Neural cell (in vitro differentiated cells): ENCODE measurements around the gene TSHR. TPM values are rescaled to one million over a fixed set of nuclear protein-coding genes. Genes with fewer than 3 reads are reported as not detected.
"Not testable (repeated sequence)": the region's sequence is repeated elsewhere in the genome, so short reads cannot be mapped to it uniquely, and the experiment has no call there.

Experiments
- H2AFZ ChIP-seq: fragments of 200-600, 300-800 bp; sonication (generic), shearing (Covaris generic); 2 replicates; pipeline ENCODE4 v1.6.0; 2014; ENCODE audit warnings: low read depth, mild to moderate bottlenecking, antibody characterized with exemption, low read length, moderate library complexity
- H3F3A ChIP-seq: fragments of 200-600 bp; shearing (Covaris generic); 2 replicates; pipeline ENCODE4 v1.6.1; 2016; ENCODE audit warnings: mild to moderate bottlenecking, moderate library complexity, mixed read lengths, antibody characterized with exemption, low read length; ENCODE audit not compliant: insufficient read depth, poor library complexity, severe bottlenecking
- H3K27ac ChIP-seq: fragments of 200-600, 300-800 bp; sonication (generic), shearing (Covaris generic); 2 replicates; pipeline ENCODE4 v1.5.1; 2014; ENCODE audit warnings: mild to moderate bottlenecking, low read length, moderate library complexity
- H3K27me3 ChIP-seq: fragments of 300-800, 200-600 bp; sonication (generic), shearing (Covaris generic); 2 replicates; pipeline ENCODE4 v1.6.0; 2014; ENCODE audit warnings: mild to moderate bottlenecking, low read depth, low read length, moderate library complexity; ENCODE audit not compliant: insufficient read depth
- H3K36me3 ChIP-seq: fragments of 300-800, 200-600 bp; sonication (generic), shearing (Covaris generic); 2 replicates; pipeline ENCODE4 v1.5.1; 2014; ENCODE audit warnings: mild to moderate bottlenecking, antibody characterized with exemption, low read length, moderate library complexity; ENCODE audit not compliant: insufficient read depth
- H3K4me2 ChIP-seq: fragments of 300-800, 200-600 bp; sonication (generic), shearing (Covaris generic); 2 replicates; pipeline ENCODE4 v1.6.0; 2014; ENCODE audit warnings: mild to moderate bottlenecking, low read length
- H3K4me3 ChIP-seq: fragments of 300-800, 200-600 bp; sonication (generic), shearing (Covaris generic); 2 replicates; pipeline ENCODE4 v1.5.1; 2014; ENCODE audit warnings: mild to moderate bottlenecking, low read length, moderate library complexity
- H3K79me2 ChIP-seq: fragments of 200-600 bp; shearing (Covaris generic); replicated peaks from 2 replicates; pipeline ENCODE4 v1.6.0; 2014; ENCODE audit warnings: mild to moderate bottlenecking, low read length, moderate library complexity; ENCODE audit not compliant: insufficient read depth
- H3K9ac ChIP-seq: fragments of 300-800, 200-600 bp; sonication (generic), shearing (Covaris generic); 2 replicates; pipeline ENCODE4 v1.6.1; 2016; ENCODE audit warnings: mild to moderate bottlenecking, low read length, mixed read lengths
- H3K9me2 ChIP-seq: fragments of 200-600 bp; shearing (Covaris generic); 2 replicates; pipeline ENCODE4 v1.6.1; 2016; ENCODE audit warnings: mild to moderate bottlenecking, low read length, mixed read lengths; ENCODE audit not compliant: insufficient read depth
- H3K9me3 ChIP-seq: fragments of 200-600, 300-800 bp; sonication (generic), shearing (Covaris generic); 2 replicates; pipeline ENCODE4 v1.6.1; 2016; ENCODE audit warnings: mild to moderate bottlenecking, mixed run types, low read length, moderate library complexity, mixed read lengths
- H4K20me1 ChIP-seq: fragments of 200-600 bp; shearing (Covaris generic); 2 replicates; pipeline ENCODE4 v1.6.1; 2016; ENCODE audit warnings: mild to moderate bottlenecking, mixed run types; ENCODE audit not compliant: insufficient read depth
- CTCF ChIP-seq: fragments of 450-650 bp; IDR thresholded peaks from 2 replicates; pipeline ENCODE4 v1.5.1; 2014; ENCODE audit warnings: antibody characterized with exemption, mild to moderate bottlenecking, moderate library complexity; ENCODE audit not compliant: poor library complexity, severe bottlenecking
- EP300 ChIP-seq: fragments of 450-650 bp; conservative IDR thresholded peaks from 2 replicates; pipeline ENCODE4 v1.6.1; 2014; ENCODE audit warnings: antibody characterized with exemption, mild to moderate bottlenecking, moderate library complexity; ENCODE audit not compliant: poor library complexity, severe bottlenecking
- EZH2 ChIP-seq: fragments of 200-600, 300-800 bp; shearing (Covaris generic), sonication (generic); IDR thresholded peaks from 2 replicates; pipeline ENCODE4 v1.6.1; 2014; ENCODE audit warnings: antibody characterized with exemption, low read length, borderline replicate concordance, mild to moderate bottlenecking; ENCODE audit not compliant: insufficient read depth, poor library complexity, severe bottlenecking
- MXI1 ChIP-seq: fragments of 450-650 bp; conservative IDR thresholded peaks from 2 replicates; pipeline ENCODE4 v1.6.1; 2014; ENCODE audit warnings: antibody characterized with exemption, mild to moderate bottlenecking; ENCODE audit not compliant: poor library complexity, severe bottlenecking
- POLR2AphosphoS5 ChIP-seq: IDR thresholded peaks from 2 replicates; pipeline ENCODE4 v1.6.1; 2012
- RAD21 ChIP-seq: fragments of 450-650 bp; conservative IDR thresholded peaks from 2 replicates; pipeline ENCODE4 v1.6.1; 2014; ENCODE audit warnings: antibody characterized with exemption, mild to moderate bottlenecking, moderate library complexity
- REST ChIP-seq: IDR thresholded peaks from 2 replicates; pipeline ENCODE4 v1.6.1; 2012; ENCODE audit warnings: borderline replicate concordance
- SMC3 ChIP-seq: fragments of 450-650 bp; conservative IDR thresholded peaks from 2 replicates; pipeline ENCODE4 v1.6.1; 2014; ENCODE audit warnings: antibody characterized with exemption, mild to moderate bottlenecking, moderate library complexity; ENCODE audit not compliant: poor library complexity
- TAF1 ChIP-seq: IDR thresholded peaks from 2 replicates; pipeline ENCODE4 v1.6.1; 2012; ENCODE audit warnings: low read depth
- polyA plus RNA-seq: library from polyadenylated mRNA; depleted of rRNA; stranded (reverse); fragments of >200 nt; gene quantifications from 2 replicates; pipeline ENCODE4 v1.2.3, GENCODE V29; 2014

Gene TSHR
- polyA plus RNA-seq, 1 donor from 2014 or later = not detected

- Histone ChIP-seq H3K79me2 (no peaks in the 10 kb centered on the region), H3K9me2 (no peaks in the 10 kb centered on the region), H3K4me2 (no peak overlapping the region), H3K27me3 (no peaks in the 10 kb centered on the region), H3K27ac (no peak overlapping the region), H2AFZ (no peak overlapping the region), H3K4me3 (no peak overlapping the region), H4K20me1 (no peaks in the 10 kb centered on the region), H3F3A (no peaks in the 10 kb centered on the region), H3K36me3 (no peaks in the 10 kb centered on the region), H3K9ac (no peak overlapping the region), H3K9me3 (no peaks in the 10 kb centered on the region)
- TF ChIP-seq CTCF (no peak), POLR2AphosphoS5 (no peak), EP300 (no peak), EZH2 (no peak), SMC3 (no peak)
These were observed 48.5 kb upstream of the TSHR start for GRCh38 chr14:80906946-80907345.

- not testable (repeated sequence) for H3K4me2 ChIP-seq, H3K36me3 ChIP-seq, H3K9me3 ChIP-seq, H3K4me3 ChIP-seq, H3K9me2 ChIP-seq, H3K79me2 ChIP-seq, H3K27ac ChIP-seq, H3F3A ChIP-seq, H4K20me1 ChIP-seq, H2AFZ ChIP-seq, H3K27me3 ChIP-seq, H3K9ac ChIP-seq
These were observed 43.4 kb upstream of the TSHR start for GRCh38 chr14:80912013-80912412.

GRCh38 chr14:80919622-80920021 is 35.8 kb upstream of the TSHR start:
- Histone ChIP-seq H3K9ac (no peak overlapping the region), H3K4me2 (no peak overlapping the region), H3K9me2 (no peaks in the 10 kb centered on the region), H3K36me3 (no peaks in the 10 kb centered on the region), H3K79me2 (no peaks in the 10 kb centered on the region), H3K27ac (no peak overlapping the region), H3K4me3 (no peak overlapping the region), H3F3A (no peaks in the 10 kb centered on the region), H3K9me3 (no peaks in the 10 kb centered on the region), H2AFZ (no peak overlapping the region), H3K27me3 (no peaks in the 10 kb centered on the region), H4K20me1 (no peaks in the 10 kb centered on the region)
- TF ChIP-seq RAD21 = no peak
- TF ChIP-seq REST = no peak
- no peak for TF ChIP-seq SMC3
- no peak for TF ChIP-seq CTCF
- no peak for TF ChIP-seq MXI1
- TF ChIP-seq EZH2 = no peak
- no peak for TF ChIP-seq TAF1
- no peak for TF ChIP-seq POLR2AphosphoS5
- no peak for TF ChIP-seq EP300
